Lung (tissue), 12 donors: Measurements from ENCODE around the gene HS6ST3. TPM values are rescaled to one million over a fixed set of nuclear protein-coding genes. Genes with fewer than 3 reads are reported as not detected.

ENCODE experiments used
- ATAC-seq: fragments of 200-7000 bp; cut with Tn5 transposase; one replicate; pipeline ENCODE4 v1.9.1; 2020; ENCODE audit warnings: moderate number of reproducible peaks; ENCODE audit not compliant: insufficient read depth, low FRiP score
- DNase-seq, 3 donors: peaks; one replicate each; pipeline ENCODE4 v3.0.0-alpha.2; 2013 to 2017
- H3K27ac ChIP-seq, 2 donors: one replicate each; pipeline ENCODE4 v1.5.1; 2013; ENCODE audit warnings: mild to moderate bottlenecking in 2 of 2, moderate library complexity in 2 of 2, control low read depth in 1 of 2, inconsistent platforms in 1 of 2, low read depth in 1 of 2, low read length in 1 of 2
- H3K27me3 ChIP-seq, 3 donors: one replicate each; pipeline ENCODE4 v1.5.1; 2013; ENCODE audit warnings: low read length in 2 of 3; ENCODE audit not compliant: control insufficient read depth in 3 of 3, insufficient read depth in 3 of 3
- H3K36me3 ChIP-seq, 4 donors: one replicate each; pipeline ENCODE4 v1.5.1; 2013; ENCODE audit warnings: low read length in 4 of 4, mild to moderate bottlenecking in 1 of 4, moderate library complexity in 1 of 4; ENCODE audit not compliant: control insufficient read depth in 4 of 4, insufficient read depth in 4 of 4
- H3K4me1 ChIP-seq, 5 donors: one replicate each; pipeline ENCODE4 v1.5.1; 2013; ENCODE audit warnings: low read length in 5 of 5, mild to moderate bottlenecking in 2 of 5, moderate library complexity in 1 of 5; ENCODE audit not compliant: control insufficient read depth in 5 of 5, insufficient read depth in 5 of 5
- H3K4me3 ChIP-seq: one replicate; pipeline ENCODE4 v1.5.1; 2013; ENCODE audit warnings: mild to moderate bottlenecking, control low read depth, moderate library complexity
- H3K9ac ChIP-seq, 2 donors: one replicate each; pipeline ENCODE4 v1.5.1; 2013; ENCODE audit warnings: low read length in 2 of 2, control low read depth in 1 of 2; ENCODE audit not compliant: insufficient read depth in 1 of 2
- H3K9me3 ChIP-seq, 4 donors: one replicate each; pipeline ENCODE4 v1.5.1; 2013; ENCODE audit warnings: low read length in 3 of 4, mild to moderate bottlenecking in 1 of 4, moderate library complexity in 1 of 4; ENCODE audit not compliant: control insufficient read depth in 4 of 4, insufficient read depth in 3 of 4
- CTCF ChIP-seq: IDR thresholded peaks from 2 replicates; pipeline ENCODE4 v1.5.1; 2012; ENCODE audit warnings: mild to moderate bottlenecking; ENCODE audit errors: control extremely low read depth, extremely low read depth
- WGBS, 2 donors: extraction: QIAGEN DNeasy Blood & Tissue Kit; methylation state at CpG; one replicate each; pipeline ENCODE4 v1.1.7; 2013; 5-methylcytosine and 5-hydroxymethylcytosine counted together
- polyA plus RNA-seq, 2 donors: library from polyadenylated mRNA; stranded (reverse); fragments of 200-250 nt; gene quantifications; one replicate each; pipeline ENCODE4 v1.2.1, GENCODE V29; 2013
- total RNA-seq, 2 donors: library from RNA; depleted of rRNA in 1 of 2; stranded (reverse); fragments of >200 nt in 1 of 2; gene quantifications; one replicate each; pipeline ENCODE4 v1.2.1, GENCODE V29; 2014 to 2021
- donor health status: control.
- donor health status: control.
- donor health status: Bipolar disorder and iron deficiency.
- donor health status: healthy.
- donor health status: DM: yes; HTN: yes; CAD: no.

Gene HS6ST3
- total and polyA plus RNA-seq, 4 donors = 0.01 to 0.17 (median 0.04) TPM

- TF ChIP-seq CTCF = no peak
- H3K9me3 ChIP-seq = peaks cover 0 to 2% (median 0%) of the 10 kb centered on the region in 4 donors
- no peak overlapping the region for H3K27ac ChIP-seq
- no peaks in the 10 kb centered on the region for H3K36me3 ChIP-seq
- no peak overlapping the region for H3K9ac ChIP-seq
- H3K27me3 ChIP-seq = no peaks in the 10 kb centered on the region
- WGBS, 2 donors = 74 to 84% methylated on average over 5 of the region's 5 CpGs
- peaks cover 0 to 7% (median 0%) of the 10 kb centered on the region in 5 donors for H3K4me1 ChIP-seq
- no peak overlapping the region for H3K4me3 ChIP-seq
- ATAC-seq (no peak), DNase-seq (no peak)
Observed at GRCh38 chr13:96809366-96810096, 719.6 kb downstream of the HS6ST3 start.

GRCh38 chr13:96810104-96810503, 720.2 kb downstream of the HS6ST3 start:
- no peak overlapping the region for H3K9ac ChIP-seq
- H3K4me3 ChIP-seq = no peak overlapping the region
- no peaks in the 10 kb centered on the region for H3K27me3 ChIP-seq
- no peak for TF ChIP-seq CTCF
- H3K36me3 ChIP-seq = no peaks in the 10 kb centered on the region
- WGBS, 2 donors = 60 to 65% methylated on average over 4 of the region's 4 CpGs
- peaks cover 0 to under 1% (median 0%) of the 10 kb centered on the region in 4 donors for H3K9me3 ChIP-seq
- no peak overlapping the region for H3K27ac ChIP-seq
- peaks cover 0 to 7% (median 0%) of the 10 kb centered on the region in 5 donors for H3K4me1 ChIP-seq
- ATAC-seq (no peak), DNase-seq (peak in 2 of 3 donors; percentile 17 to 34)

- Histone ChIP-seq H3K9me3 (no peaks in the 10 kb centered on the region), H3K4me1 (peaks cover 0 to 7% (median 0%) of the 10 kb centered on the region in 5 donors), H3K36me3 (no peaks in the 10 kb centered on the region), H3K27ac (no peak overlapping the region), H3K9ac (no peak overlapping the region), H3K4me3 (no peak overlapping the region), H3K27me3 (no peaks in the 10 kb centered on the region)
- WGBS, 2 donors = 59 to 76% methylated on average over 5 of the region's 5 CpGs
- no peak for DNase-seq
- TF ChIP-seq CTCF = no peak
- no peak for ATAC-seq
Observed at GRCh38 chr13:96811049-96811448, 721.1 kb downstream of the HS6ST3 start.
